ENCODE results near the gene RYR2. TPM values are rescaled to one million over a fixed set of nuclear protein-coding genes. Genes with fewer than 3 reads are reported as not detected.

The RYR2 gene
- total and polyA plus RNA-seq, 2 of the 8 experiments (the other 6 are each of a cell fraction or from before 2014, with no cell fraction given): 1.3 to 4.4 TPM

- H2BK120ac ChIP-seq (replicated peaks; ENCODE audit: low read depth, low read length): no peak overlapping the region
- H2BK12ac ChIP-seq (ENCODE audit: low read depth, low read length): no peak overlapping the region
- H3K23ac ChIP-seq (ENCODE audit: insufficient read length): no peak overlapping the region
- H3K18ac ChIP-seq (ENCODE audit: extremely low read depth, low read length): no peak overlapping the region
- no peak overlapping the region for H3K56ac ChIP-seq (replicated peaks; ENCODE audit: insufficient read length, low read depth, low read length)
- H2BK5ac ChIP-seq (ENCODE audit: low read depth, low read length): no peak overlapping the region
- WGBS, 2 experiments (ENCODE audit: extremely low coverage in 1 of 2, insufficient coverage in 1 of 2, insufficient read length in 1 of 2, insufficient replicate concordance in 2 of 2, low coverage in 1 of 2, low lambda C conversion rate in 2 of 2, missing lambda C conversion rate in 1 of 2): 87% methylated on average over 3 of the region's 3 CpGs; no CpG with 5 or more reads in 1 of the 2 experiments
- H4K8ac ChIP-seq (ENCODE audit: extremely low read depth, insufficient read depth, low read length): no peak overlapping the region
- H3K4ac ChIP-seq (replicated peaks; ENCODE audit: insufficient read length, low read depth, low read length): no peak overlapping the region
- H3K9me3 ChIP-seq (ENCODE audit: insufficient read depth in 2 of 2, low read depth in 1 of 2, low read length in 1 of 2): no peaks in the 10 kb centered on the region
- no peaks in the 10 kb centered on the region for H3K27me3 ChIP-seq (replicated peaks in 1 of 4; ENCODE audit: control insufficient read depth in 3 of 4, extremely low read depth in 1 of 4, insufficient read depth in 3 of 4, low read length in 3 of 4)
- H2BK15ac ChIP-seq (ENCODE audit: low read length): no peak overlapping the region
- DNase-seq (ENCODE audit: low read depth in 1 of 2, low spot score in 2 of 2): no peak
- H2AK5ac ChIP-seq (ENCODE audit: low read depth, low read length): no peak overlapping the region
- H3K27ac ChIP-seq (ENCODE audit: low read depth, low read length): no peak overlapping the region
- no peak overlapping the region for H2BK20ac ChIP-seq (ENCODE audit: low read length)
- H4K20me1 ChIP-seq (replicated peaks in 1 of 2; ENCODE audit: control insufficient read depth in 1 of 2, insufficient read depth in 2 of 2, low read length in 2 of 2): no peaks in the 10 kb centered on the region
- no peak overlapping the region for H4K5ac ChIP-seq (ENCODE audit: insufficient read length, low read depth, low read length)
- no peaks in the 10 kb centered on the region for H3K36me3 ChIP-seq (ENCODE audit: control insufficient read depth in 2 of 4, insufficient read depth in 4 of 4, low read length in 3 of 4)
- H3K79me1 ChIP-seq (ENCODE audit: low read depth, low read length): peaks cover 4% of the 10 kb centered on the region; the same call in 1 of the 2 replicates
- no peak overlapping the region for H4K91ac ChIP-seq (replicated peaks; ENCODE audit: insufficient read length, low read length)
- FAIRE-seq: no peak
- no peak overlapping the region for H3K14ac ChIP-seq (ENCODE audit: insufficient read length)
- no peak overlapping the region for H3K4me2 ChIP-seq (ENCODE audit: insufficient read depth in 1 of 2, low read depth in 2 of 2, low read length in 2 of 2)
- H3K4me1 ChIP-seq (replicated peaks in 1 of 4; ENCODE audit: control insufficient read depth in 3 of 4, insufficient read depth in 4 of 4, low read length in 3 of 4): peaks cover 0 to 11% (median 4%) of the 10 kb centered on the region in 4 experiments; a peak in 4 of 7 replicates
- H3K4me3 ChIP-seq (ENCODE audit: extremely low read depth in 1 of 4, insufficient read depth in 2 of 4, low read depth in 3 of 4, low read length in 4 of 4): no peak overlapping the region
- H3K23me2 ChIP-seq (ENCODE audit: low read depth, low read length): no peaks in the 10 kb centered on the region
- no peaks in the 10 kb centered on the region; a peak in 1 of 4 replicates for H3K79me2 ChIP-seq (ENCODE audit: control insufficient read depth in 1 of 2, insufficient read depth in 2 of 2, low read length in 2 of 2)
- CTCF ChIA-PET (ENCODE audit: partially characterized antibody): no interaction called here
- H3K9ac ChIP-seq (replicated peaks in 1 of 4; ENCODE audit: extremely low read depth in 1 of 4, low read depth in 3 of 4, low read length in 3 of 4): no peak overlapping the region
- H2AFZ ChIP-seq (ENCODE audit: low read length): no peak overlapping the region
- POLR2A ChIA-PET (ENCODE audit: partially characterized antibody): no interaction called here
- TF ChIP-seq TCF12 (IDR thresholded peaks at IDR 0.05; ENCODE audit: low read depth, low read length): no peak
- TF ChIP-seq GTF2F1 (IDR thresholded peaks at IDR 0.05; ENCODE audit: borderline replicate concordance, low read depth, low read length): no peak
- TF ChIP-seq RBBP5 (IDR thresholded peaks at IDR 0.05; ENCODE audit: borderline replicate concordance, low read depth, low read length): no peak
- TF ChIP-seq ZNF274 (IDR thresholded peaks at IDR 0.05; ENCODE audit: borderline replicate concordance, extremely low read depth, low read length): no peak
- TF ChIP-seq BRCA1 (IDR thresholded peaks at IDR 0.05; ENCODE audit: low read depth, low read length): no peak
- TF ChIP-seq FOSL1 (IDR thresholded peaks at IDR 0.05; ENCODE audit: insufficient read depth, low read depth, low read length): no peak
- TF ChIP-seq SIN3A (conservative IDR thresholded peaks at IDR 0.05 in 1 of 2, IDR thresholded peaks at IDR 0.05 in 1 of 2; ENCODE audit: low read depth in 1 of 2, low read length in 2 of 2): no peak
- no peak for TF ChIP-seq POLR2A (IDR thresholded peaks at IDR 0.05; ENCODE audit: control extremely low read depth in 1 of 2, low read depth in 2 of 2, low read length in 2 of 2)
- TF ChIP-seq SP2 (IDR thresholded peaks at IDR 0.05; ENCODE audit: low read length): no peak
- TF ChIP-seq SRF (IDR thresholded peaks at IDR 0.05; ENCODE audit: low read depth, low read length): no peak
- no peak for TF ChIP-seq SP1 (IDR thresholded peaks at IDR 0.05; ENCODE audit: low read depth, low read length)
- no peak for TF ChIP-seq NRF1 (IDR thresholded peaks at IDR 0.05; ENCODE audit: low read depth, low read length)
- TF ChIP-seq EP300 (IDR thresholded peaks at IDR 0.05; ENCODE audit: borderline replicate concordance in 1 of 2, low read depth in 2 of 2, low read length in 2 of 2): no peak
- no peak for TF ChIP-seq RAD21 (IDR thresholded peaks at IDR 0.05 in 1 of 2, conservative IDR thresholded peaks at IDR 0.05 in 1 of 2; ENCODE audit: low read depth in 2 of 2, low read length in 2 of 2)
Observed at GRCh38 chr1:237187842-237188241, 145.9 kb downstream of the RYR2 start.
